HG02885 (cell line): Measurements from ENCODE around the gene DYDC1.
"Not testable (repeated sequence)": the region's sequence is repeated elsewhere in the genome, so short reads cannot be mapped to it uniquely, and the experiment has no call there.

Experiments
- ATAC-seq: cut with Tn5 transposase; IDR thresholded peaks from one replicate; pipeline ENCODE4 v1.9.1; 2021; ENCODE audit warnings: mild to moderate bottlenecking; ENCODE audit not compliant: unreplicated experiment, poor library complexity

The DYDC1 gene

DNA sequence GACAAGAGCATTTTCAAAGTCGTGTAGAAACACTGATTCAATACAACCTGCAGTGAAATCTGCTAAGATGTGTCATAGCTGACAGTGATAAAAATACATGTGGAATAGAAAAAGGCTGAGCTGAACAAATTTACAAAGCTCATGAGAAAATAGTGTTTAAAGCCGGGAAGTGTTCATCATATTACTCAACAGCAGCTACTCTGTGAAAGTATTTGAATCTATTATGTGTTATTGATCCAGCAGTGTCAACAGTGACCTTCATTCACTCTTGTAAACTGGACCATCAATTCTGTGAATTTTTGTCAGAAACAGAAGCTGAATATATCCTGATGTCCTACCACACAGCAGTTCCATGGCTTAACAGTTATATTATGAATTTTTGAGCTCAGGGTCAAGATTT lies 11.6 kb downstream of the DYDC1 start:
- ATAC-seq = no peak

DNA sequence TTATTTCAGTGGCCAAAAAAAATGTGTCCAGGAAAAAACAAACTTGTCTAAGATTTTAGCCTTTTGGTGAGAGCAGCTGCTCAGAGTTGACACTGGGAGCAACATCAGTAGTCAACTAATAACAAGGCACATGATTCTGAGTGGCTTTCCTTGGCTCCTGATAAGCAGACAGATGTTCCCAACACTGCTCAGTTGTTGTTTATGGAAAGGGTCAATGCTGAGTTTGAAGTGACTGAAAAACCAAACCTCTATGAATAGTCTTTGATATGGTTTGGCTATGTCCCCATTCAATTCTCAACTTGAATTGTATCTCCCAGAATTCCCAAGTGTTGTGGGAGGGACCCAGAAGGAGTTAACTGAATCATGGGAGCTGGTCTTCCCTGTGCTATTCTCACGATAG lies 12.3 kb downstream of the DYDC1 start:
- no peak for ATAC-seq

DNA sequence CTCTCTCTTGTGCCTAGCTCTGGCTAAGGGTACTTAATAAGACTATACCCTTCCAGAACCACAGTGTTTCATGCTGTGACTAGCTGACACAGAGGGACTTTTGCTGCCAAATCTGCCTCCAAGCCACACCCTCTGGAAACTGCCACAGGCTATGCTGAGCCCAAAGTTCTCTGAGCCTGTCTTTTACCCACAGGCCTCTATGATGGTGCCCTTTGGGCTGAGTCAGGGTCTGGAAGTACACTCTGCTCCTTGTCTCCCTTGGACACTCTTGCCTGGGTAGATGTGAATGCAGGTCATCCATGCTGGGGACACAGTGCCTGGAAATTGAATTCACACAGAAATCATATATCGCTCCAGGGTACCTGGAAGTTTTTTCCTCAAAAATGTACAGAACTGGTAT lies 22.6 kb downstream of the DYDC1 start:
- no peak for ATAC-seq

DNA sequence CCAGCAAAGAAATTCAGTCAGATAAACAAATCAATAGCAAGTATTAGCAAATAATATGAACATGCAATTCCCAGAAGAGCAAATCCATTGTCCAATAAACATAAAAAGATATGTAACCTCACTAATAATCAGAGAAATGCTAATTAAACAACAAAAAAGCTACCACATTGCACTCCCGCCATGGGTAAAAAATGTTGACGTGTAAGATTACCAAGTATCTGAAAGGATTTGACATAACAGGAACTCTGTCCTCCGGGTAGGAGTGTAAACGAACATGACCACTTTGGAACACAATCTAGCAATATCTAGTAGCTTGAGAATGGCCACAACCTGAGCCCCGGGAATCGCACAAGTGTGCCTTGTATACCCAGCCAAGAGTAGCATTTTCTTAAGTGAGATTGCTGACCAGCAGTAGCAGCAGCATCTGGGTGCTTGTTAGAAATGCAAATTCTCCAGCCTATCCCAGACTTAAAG lies 31.6 kb downstream of the DYDC1 start:
- no peak for ATAC-seq

DNA sequence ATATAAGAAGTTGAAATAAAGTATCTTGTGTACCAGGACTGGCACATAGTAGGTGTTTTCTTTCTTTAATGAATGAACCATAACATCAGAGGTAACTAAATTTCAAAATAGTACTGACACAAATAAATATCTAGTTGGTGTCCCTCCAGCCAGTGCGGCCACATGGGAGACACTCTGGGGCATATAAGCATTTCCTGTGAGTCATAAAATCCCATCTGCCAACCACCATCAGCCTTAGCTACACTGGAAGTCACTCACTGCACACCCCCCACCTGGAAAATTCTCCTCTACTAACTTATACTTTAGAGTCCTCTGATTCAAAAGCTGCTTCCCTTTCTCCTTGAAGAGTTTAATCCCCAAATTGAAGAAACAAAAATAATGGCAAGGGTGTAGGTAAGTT lies 32.5 kb downstream of the DYDC1 start:
- no peak for ATAC-seq

DNA sequence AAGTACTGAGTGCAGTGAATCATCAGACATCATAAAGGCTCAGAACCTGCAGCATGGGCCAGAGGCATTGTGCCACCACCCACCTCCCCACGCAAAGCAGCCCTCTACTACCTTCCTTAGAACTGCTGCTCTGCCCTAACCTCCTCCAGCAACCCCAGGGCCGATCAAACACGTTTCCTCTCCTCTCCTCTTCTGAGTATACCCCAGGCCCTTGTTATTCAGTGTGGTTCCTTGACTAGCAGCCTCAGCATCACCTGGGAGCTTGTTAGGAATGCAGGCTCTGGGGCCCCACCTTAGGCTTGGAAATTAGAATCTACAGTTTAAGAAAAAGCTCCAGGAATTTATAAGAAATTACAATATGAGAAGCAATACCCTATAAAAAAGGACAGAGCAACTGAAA lies 33.2 kb downstream of the DYDC1 start:
- ATAC-seq = no peak

DNA sequence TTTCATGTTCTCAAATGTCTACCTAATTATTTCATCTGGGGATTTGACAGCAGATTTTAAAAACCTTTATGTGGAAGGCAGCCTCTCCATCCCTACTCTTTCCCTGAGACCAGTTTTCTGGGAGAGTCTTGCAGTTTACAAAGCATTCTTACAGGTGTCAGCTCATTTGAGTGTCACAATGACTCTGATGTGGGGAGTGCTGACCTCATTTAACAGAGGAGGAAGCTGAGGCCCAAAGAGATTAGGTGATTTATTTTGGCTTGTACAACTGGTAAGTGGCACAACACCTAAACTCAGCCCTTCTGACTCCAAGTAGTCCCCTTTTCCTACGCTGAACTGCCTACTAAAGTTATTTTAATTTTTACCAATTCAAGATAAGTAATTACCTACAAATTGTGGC lies 33.8 kb downstream of the DYDC1 start:
- ATAC-seq = no peak

DNA sequence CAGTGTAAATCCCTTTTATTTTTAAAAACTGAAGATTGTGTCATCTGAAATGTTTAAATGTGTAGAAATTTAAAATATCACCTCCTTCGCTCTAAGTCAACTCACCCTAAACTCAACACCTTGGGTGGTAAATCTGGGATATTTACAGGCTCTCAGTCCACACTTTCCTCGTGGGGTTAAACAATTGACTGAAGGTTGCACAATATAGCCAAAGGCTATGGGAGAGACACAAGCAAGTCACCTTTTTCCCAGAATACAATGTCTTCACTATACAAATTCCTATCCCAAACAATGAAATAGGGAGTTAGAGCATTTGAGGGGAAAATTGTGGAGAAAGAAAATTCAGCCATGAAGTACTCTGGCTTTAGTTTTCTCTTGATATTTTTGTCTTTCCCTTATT lies 34.4 kb downstream of the DYDC1 start:
- no peak for ATAC-seq

DNA sequence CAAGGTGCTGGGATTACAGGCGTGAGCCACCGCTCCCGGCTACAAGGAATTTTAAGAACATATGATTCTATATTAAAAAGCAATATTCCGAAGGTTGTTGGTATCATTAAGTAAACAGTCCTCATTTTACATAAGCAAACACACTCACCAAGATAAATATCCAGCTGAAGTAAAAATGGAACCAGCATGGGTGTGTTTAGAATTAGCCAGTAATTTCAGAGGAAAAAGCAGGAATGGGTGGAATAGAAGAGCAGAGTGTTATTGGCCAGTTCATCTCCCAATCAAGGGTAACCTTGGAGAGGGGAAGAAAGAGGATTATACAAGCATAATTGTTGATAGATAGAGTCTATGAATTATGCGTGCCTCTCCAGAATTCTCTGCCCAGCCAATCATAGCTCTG lies 35.4 kb downstream of the DYDC1 start:
- no peak for ATAC-seq

DNA sequence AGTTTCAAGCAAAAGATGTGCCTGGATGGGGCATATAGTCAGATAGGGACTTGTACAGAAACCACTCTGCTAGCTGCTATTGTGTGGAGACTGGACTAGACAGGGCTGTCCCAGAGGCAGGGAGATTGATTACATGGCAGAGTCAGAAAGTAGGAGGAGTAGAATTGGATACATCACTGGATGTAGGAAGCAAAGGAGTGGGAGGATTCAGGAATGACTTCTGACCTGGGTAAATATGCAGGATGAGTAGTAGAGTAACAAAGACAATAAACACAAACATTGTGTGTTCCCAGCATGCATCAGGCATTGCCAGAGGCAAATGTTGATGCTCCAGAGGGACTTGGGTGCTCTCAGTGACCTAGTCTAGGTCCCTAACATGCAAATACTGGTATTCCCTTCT lies 36.2 kb downstream of the DYDC1 start:
- ATAC-seq = no peak

DNA sequence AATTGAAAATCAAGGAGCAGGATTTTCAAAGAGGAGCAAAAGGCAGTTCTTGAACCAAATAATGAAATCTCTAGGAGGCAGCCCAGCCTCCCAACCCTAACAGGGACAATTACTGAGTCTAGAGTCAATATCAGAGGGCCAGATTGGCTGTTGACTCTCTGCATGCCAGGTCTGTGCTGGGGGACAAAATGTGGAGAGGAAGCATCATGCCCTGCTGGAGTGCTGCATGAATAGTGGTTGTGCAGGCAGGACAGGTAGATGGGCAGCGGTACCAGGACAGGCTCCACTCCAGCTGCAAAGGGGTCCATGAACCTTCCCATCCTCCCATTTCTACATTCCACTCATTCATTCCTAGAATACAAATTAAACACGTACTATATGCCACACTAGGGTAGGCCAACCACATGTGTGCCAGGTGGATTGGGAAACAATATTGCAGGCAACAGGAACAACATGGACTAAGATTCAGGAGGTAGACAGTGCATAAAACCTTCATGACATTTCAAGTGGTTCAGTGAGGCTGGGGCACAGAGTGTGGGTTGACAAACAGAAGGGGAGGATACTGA lies 36.7 kb downstream of the DYDC1 start:
- ATAC-seq = no peak

DNA sequence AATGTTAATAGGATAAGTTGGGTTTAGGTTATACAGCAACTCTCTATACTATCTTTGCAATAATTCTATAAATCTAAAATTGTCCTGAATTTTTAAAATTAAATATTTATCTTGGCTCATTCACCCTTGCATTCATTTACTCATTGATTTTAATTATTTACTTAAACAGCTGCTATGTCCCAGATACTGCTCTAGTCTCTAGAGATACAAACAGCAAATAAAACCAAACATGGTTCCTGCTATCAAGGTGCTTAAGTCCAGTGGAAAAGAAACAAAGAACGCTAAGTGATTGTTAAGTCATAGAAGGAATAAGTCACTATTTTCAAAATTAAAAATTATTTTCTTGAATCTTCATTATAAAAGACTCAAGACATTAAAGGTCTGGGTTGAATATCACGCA lies 37.2 kb downstream of the DYDC1 start:
- ATAC-seq = no peak

DNA sequence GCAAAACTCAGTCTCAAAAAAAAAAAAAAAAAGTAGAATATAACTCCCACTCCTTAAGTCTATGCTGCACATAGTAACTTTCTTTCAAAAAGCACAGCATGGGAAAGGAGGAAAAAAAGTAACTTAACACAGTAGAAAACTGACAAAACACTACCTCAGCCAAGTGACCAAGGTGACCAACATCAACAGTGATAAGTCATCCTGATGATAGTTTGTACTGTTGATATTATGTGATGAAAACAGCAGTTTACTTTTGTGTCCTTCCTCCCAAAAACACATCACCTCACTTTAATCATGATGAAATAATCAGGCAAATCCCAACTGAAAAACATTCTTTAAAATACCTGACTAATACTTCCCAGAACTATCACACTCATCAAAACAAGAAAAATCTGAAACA lies 37.8 kb downstream of the DYDC1 start:
- ATAC-seq = no peak

DNA sequence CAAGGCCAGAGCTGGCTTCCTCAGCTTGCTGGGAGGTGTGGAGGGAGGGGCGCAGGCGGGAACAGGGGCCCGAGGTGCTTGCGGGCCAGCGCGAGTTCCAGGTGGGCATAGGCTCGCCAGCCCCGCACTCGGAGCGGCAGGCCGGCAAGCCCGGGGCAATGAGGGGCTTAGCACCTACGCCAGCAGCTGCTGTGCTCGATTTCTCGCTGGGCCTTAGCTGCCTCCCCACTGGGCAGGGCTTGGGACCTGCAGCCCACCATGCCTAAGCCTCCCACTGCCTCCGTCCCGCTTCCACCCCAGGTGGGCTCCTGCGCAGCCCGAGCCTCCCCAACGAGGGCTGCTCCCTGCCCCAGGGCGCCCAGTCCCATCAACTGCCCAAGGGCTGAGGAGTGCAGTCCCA lies 41.2 kb downstream of the DYDC1 start:
- ATAC-seq = no peak

DNA sequence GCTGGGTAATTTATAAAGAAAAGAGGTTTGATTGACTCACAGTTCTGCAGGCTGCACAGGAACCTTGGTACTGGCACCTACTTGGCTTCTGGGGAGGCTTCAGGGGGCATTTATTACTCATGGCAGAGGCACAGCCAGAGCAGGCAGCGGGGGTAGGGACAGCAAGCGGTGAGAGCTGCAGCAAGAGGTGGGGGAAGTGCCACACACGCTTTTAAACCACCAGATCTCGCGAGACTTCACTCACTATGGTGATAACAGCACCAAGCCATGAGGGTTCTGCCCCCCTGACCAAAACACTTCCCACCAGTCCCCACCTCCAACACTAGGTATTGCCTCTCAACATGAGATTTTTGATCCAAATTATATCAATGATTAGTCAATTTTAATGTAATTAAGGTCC lies 43.0 kb downstream of the DYDC1 start:
- ATAC-seq = no peak

DNA sequence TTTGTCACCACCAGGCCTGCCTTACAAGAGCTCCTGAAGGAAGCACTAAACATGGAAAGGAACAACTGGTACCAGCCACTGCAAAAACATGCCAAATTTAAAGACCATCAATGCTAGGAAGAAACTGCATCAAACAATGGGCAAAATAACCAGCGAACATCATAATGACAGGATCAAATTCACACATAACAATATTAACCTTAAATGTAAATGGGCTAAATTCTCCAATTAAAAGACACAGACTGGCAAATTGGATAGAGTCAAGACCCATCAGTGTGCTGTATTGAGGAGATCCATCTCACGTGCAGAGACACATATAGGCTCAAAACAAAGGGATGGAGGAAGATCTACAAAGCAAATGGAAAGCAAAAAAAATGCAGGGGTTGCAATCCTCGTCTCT lies 50.6 kb downstream of the DYDC1 start:
- not testable (repeated sequence) for ATAC-seq

DNA sequence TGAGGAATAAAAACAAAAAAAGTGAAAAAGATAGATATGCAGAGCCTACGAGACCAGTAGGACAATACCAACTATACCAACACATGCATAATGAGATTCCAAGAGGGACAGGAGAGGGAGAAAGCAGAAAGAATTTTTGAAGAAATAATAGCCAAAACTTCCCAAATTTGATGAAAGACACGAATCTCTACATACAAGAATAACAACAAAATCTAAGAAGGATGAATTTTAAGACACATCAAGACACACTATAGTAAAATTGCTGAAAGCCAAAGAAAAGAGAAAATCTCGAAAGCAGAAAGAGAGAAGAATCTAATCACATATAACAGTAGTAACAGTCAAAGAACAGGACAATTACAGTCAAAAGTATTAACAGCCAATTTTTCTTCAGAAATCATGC lies 59.6 kb downstream of the DYDC1 start:
- no peak for ATAC-seq

DNA sequence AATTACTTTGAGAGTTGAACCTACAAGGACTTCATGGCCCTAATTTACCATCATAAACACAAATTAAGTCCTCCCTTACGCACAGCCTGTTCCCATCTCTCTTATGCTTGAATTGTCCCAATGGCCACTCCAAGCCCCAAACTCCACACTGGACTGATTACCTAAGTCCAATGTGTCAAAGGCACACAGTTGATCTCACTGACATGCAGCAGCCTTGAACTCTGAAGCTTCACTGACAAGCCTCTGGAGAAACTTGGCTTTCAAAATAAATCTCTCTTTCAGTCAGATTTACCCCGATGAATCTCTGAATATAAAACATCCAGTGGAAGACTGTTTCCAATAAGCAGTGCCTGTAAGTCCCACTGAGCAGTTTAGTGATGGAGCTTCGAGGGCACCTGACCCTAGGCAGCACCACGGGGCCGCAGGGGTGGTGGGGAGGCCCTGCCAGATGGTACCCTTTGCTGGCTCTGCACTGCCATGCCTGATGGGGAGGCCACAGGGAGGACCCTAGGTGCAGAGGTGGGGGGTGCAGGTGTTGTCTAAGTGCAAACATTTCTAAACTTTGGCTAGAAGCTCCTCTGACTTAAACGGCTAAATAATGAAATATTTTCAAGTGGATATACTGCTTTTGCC lies 63.8 kb downstream of the DYDC1 start:
- no peak for ATAC-seq

DNA sequence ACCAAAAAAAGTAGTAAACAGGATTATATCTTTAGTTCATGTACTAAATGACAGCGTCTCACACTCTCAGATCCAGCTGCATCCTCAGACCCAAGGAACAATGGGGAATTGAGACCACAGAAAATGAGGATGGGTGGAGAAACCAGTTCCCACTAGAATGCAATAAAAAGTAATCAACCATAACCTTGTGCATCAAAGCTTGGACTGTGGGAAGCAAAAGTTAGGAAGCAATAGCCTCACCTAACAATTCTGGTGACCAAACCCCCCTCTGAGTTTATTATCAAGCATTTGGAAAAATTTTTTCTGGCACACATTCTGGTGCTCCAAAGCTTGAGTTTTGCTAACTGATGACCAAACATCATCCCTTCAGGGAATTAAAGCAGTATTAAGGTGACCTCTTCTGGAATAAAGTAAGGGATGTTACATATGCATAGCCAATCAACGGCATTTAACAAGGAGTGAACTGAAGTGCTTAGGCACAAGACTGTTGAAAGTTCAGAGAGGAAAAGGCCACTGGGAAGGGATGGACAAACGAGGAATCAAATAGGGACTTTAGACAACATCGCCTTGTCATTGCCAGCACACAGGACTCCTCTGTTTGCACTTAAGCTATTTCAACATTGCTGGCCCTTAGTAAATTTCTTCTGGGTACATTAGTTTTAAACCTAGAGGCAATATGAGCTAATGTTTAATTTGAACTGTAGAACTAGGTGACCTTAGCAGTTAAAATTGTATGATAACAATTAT lies 65.9 kb downstream of the DYDC1 start:
- no peak for ATAC-seq

DNA sequence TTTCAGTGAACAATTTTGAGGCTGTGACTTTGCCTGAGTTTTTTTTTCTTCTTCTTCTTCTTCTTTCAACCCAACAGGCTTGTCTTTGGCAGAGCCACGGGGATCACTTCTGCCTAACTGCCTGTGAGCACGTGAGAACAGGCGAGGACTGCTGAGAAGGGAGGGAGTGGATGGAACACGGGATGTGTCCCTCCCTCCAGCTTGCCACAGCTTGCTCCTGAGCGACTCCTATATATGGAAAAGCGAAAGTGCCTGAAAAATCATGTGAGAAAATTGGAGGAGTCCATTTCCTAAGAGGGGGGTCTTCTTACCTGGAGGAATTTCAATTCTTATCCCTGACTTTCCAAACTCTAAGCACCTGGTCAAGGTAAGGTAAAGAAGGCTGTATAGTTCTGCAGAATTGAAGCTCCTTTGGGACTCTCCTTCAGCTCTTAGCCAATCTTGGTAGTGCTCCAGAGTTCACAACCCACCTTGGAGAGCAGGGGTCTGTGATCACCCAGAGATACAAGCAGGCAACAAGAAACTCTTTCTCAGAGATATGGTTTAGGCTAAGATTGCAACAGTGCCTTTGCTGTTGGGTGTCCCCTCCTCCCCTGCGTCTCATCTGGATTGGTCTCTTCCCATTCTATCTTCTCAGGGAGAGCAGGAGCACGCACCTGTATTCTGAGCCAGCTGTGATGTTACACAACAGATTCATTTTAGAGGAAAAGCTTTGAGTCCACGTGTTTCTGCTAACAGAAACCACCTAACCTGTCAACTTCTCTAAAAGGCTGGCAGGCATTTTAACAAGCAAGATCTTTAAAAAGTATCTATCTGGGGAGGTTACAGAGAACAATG lies 66.9 kb downstream of the DYDC1 start, which contains the start of gene MAT1A:
TSS of gene MAT1A (minus strand) at position 208 of the 837 bp plus-strand sequence. CDS start 235 bp downstream, outside the sequence.
- ATAC-seq = no peak

DNA sequence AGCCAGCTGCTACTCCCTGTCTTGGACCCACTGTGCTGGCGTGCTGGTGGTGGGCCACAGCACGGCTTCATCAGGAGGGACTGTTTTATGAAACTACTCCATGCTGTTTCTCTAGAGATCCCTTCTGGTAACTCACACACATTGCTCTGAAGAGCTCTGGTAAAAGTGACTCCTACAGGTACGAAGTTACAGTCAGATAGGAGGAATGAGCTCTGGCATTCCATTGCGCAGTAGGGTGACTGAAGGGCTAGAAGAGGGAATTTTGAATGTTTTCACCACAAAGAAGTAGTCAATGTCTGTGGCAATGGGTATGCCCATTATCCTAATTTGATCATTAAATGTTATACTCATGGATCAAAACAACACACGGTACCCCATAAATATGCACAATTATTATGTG lies 67.7 kb downstream of the DYDC1 start:
- ATAC-seq = no peak
